ENCODE data around the gene NMT1.

The NMT1 gene

GRCh38 chr17:45138911-45139532, 77.9 kb downstream of the NMT1 start:
- TF ChIP-seq SIN3A (IDR thresholded peaks at IDR 0.05; ENCODE audit: borderline replicate concordance, insufficient read depth, low read length) (no peak), REST (IDR thresholded peaks at IDR 0.05; ENCODE audit: insufficient read depth in 1 of 2, low read depth in 2 of 2, low read length in 2 of 2) (no peak), FOXP2 (optimal IDR thresholded peaks at IDR 0.05; ENCODE audit: borderline replicate concordance, extremely low read depth, extremely low read length, insufficient read depth) (no peak), TAF1 (IDR thresholded peaks at IDR 0.05; ENCODE audit: borderline replicate concordance, insufficient read depth, low read length) (no peak)

- TF ChIP-seq SIN3A (IDR thresholded peaks at IDR 0.05; ENCODE audit: borderline replicate concordance, insufficient read depth, low read length) (no peak), FOXP2 (optimal IDR thresholded peaks at IDR 0.05; ENCODE audit: borderline replicate concordance, extremely low read depth, extremely low read length, insufficient read depth) (no peak)
Observed at GRCh38 chr17:45139533-45139920, 78.4 kb downstream of the NMT1 start.

GRCh38 chr17:45143094-45143670, 82.1 kb downstream of the NMT1 start:
- no peak for TF ChIP-seq SIN3A (IDR thresholded peaks at IDR 0.05; ENCODE audit: borderline replicate concordance, insufficient read depth, low read length)
- no peak for TF ChIP-seq TAF1 (IDR thresholded peaks at IDR 0.05; ENCODE audit: borderline replicate concordance, insufficient read depth, low read length)
- TF ChIP-seq FOXP2 (optimal IDR thresholded peaks at IDR 0.05; ENCODE audit: borderline replicate concordance, extremely low read depth, extremely low read length, insufficient read depth): no peak
- TF ChIP-seq POLR2AphosphoS5 (IDR thresholded peaks at IDR 0.05; ENCODE audit: low read depth, low read length): no peak
- TF ChIP-seq REST (IDR thresholded peaks at IDR 0.05; ENCODE audit: insufficient read depth in 1 of 2, low read depth in 2 of 2, low read length in 2 of 2): no peak

GRCh38 chr17:45143767-45144198, 82.7 kb downstream of the NMT1 start:
- TF ChIP-seq FOXP2 (optimal IDR thresholded peaks at IDR 0.05; ENCODE audit: borderline replicate concordance, extremely low read depth, extremely low read length, insufficient read depth) (no peak), REST (IDR thresholded peaks at IDR 0.05; ENCODE audit: insufficient read depth in 1 of 2, low read depth in 2 of 2, low read length in 2 of 2) (no peak), POLR2AphosphoS5 (IDR thresholded peaks at IDR 0.05; ENCODE audit: low read depth, low read length) (no peak), SIN3A (IDR thresholded peaks at IDR 0.05; ENCODE audit: borderline replicate concordance, insufficient read depth, low read length) (no peak), TAF1 (IDR thresholded peaks at IDR 0.05; ENCODE audit: borderline replicate concordance, insufficient read depth, low read length) (no peak)

GRCh38 chr17:45144199-45145034, 83.3 kb downstream of the NMT1 start:
- TF ChIP-seq REST (IDR thresholded peaks at IDR 0.05; ENCODE audit: insufficient read depth in 1 of 2, low read depth in 2 of 2, low read length in 2 of 2) (no peak), TAF1 (IDR thresholded peaks at IDR 0.05; ENCODE audit: borderline replicate concordance, insufficient read depth, low read length) (no peak), POLR2AphosphoS5 (IDR thresholded peaks at IDR 0.05; ENCODE audit: low read depth, low read length) (no peak), SIN3A (IDR thresholded peaks at IDR 0.05; ENCODE audit: borderline replicate concordance, insufficient read depth, low read length) (no peak), FOXP2 (optimal IDR thresholded peaks at IDR 0.05; ENCODE audit: borderline replicate concordance, extremely low read depth, extremely low read length, insufficient read depth) (no peak)
